Muscle of leg (tissue), 11 donors: ENCODE results near the gene AHSG. TPM values are rescaled to one million over a fixed set of nuclear protein-coding genes. Genes with fewer than 3 reads are reported as not detected.

Source experiments
- DNase-seq: peaks from one replicate; pipeline ENCODE4 v3.0.0; 2013
- H3K27ac ChIP-seq: one replicate; pipeline ENCODE4 v1.5.1; 2013; ENCODE audit warnings: mild to moderate bottlenecking, low read length, control low read depth
- H3K27me3 ChIP-seq: one replicate; pipeline ENCODE4 v1.6.1; 2013; ENCODE audit warnings: low read length; ENCODE audit not compliant: control insufficient read depth, insufficient read depth
- H3K36me3 ChIP-seq: one replicate; pipeline ENCODE4 v1.6.1; 2013; ENCODE audit warnings: low read length; ENCODE audit not compliant: control insufficient read depth, insufficient read depth
- H3K4me1 ChIP-seq: one replicate; pipeline ENCODE4 v1.6.1; 2013; ENCODE audit warnings: low read length; ENCODE audit not compliant: control insufficient read depth, insufficient read depth
- H3K4me3 ChIP-seq: one replicate; pipeline ENCODE4 v1.5.1; 2013; ENCODE audit warnings: low read length, control low read depth
- H3K9me3 ChIP-seq: replicated peaks from 2 replicates; pipeline ENCODE4 v1.6.1; 2013; ENCODE audit warnings: low read depth, low read length; ENCODE audit not compliant: control insufficient read depth
- WGBS: methylation state at CpG from one replicate; pipeline ENCODE4 v1.1.5; 2013; ENCODE audit warnings: missing lambda C conversion rate; ENCODE audit not compliant: insufficient coverage; 5-methylcytosine and 5-hydroxymethylcytosine counted together
- polyA plus RNA-seq, 8 donors: library from polyadenylated mRNA; unstranded; fragments of 120-200 nt; gene quantifications; one replicate each; pipeline versions ENCODE4 v1.2.1 to v1.2.3, GENCODE V29; 2013; ENCODE audit warnings: inconsistent platforms in 1 of 8, low replicate concordance in 1 of 8; ENCODE audit not compliant: insufficient read length in 8 of 8, insufficient read depth in 1 of 8
- total RNA-seq: library from RNA; stranded (reverse); fragments of 120-200 nt; gene quantifications from one replicate; pipeline ENCODE4 v1.2.4, GENCODE V29; 2013

AHSG gene
- total and polyA plus RNA-seq, 9 donors = 0.10 to 22.3 (median 0.28) TPM; not detected in 2

- Histone ChIP-seq H3K4me1 (no peaks in the 10 kb centered on the region), H3K9me3 (no peaks in the 10 kb centered on the region), H3K4me3 (no peak within 1 kb of the TSS), H3K36me3 (no peaks in the 10 kb centered on the region), H3K27me3 (peaks cover 5% of the 10 kb centered on the region), H3K27ac (no peak within 1 kb of the TSS)
- no peak for DNase-seq
- WGBS = 92% methylated on average over 1 of the region's 1 CpG
Measured at GRCh38 chr3:186639778-186640472, 27.1 kb downstream of the AHSG start, which contains the start of gene FETUB. Gene FETUB, plus strand, starts transcription at chr3:186640399. Its CDS starts 62 bp downstream, at chr3:186640461.

GRCh38 chr3:186640473-186640818 lies 27.6 kb downstream of the AHSG start:
- H3K36me3 ChIP-seq = no peaks in the 10 kb centered on the region
- 44% methylated on average over 6 of the region's 9 CpGs for WGBS
- peaks cover 5% of the 10 kb centered on the region for H3K27me3 ChIP-seq
- H3K4me3 ChIP-seq = no peak overlapping the region
- H3K27ac ChIP-seq = no peak overlapping the region
- H3K4me1 ChIP-seq = no peaks in the 10 kb centered on the region
- no peak for DNase-seq
- no peaks in the 10 kb centered on the region for H3K9me3 ChIP-seq

- no peak for DNase-seq
- Histone ChIP-seq H3K27ac (no peak overlapping the region), H3K36me3 (no peaks in the 10 kb centered on the region), H3K9me3 (no peaks in the 10 kb centered on the region), H3K27me3 (peaks cover 4% of the 10 kb centered on the region), H3K4me3 (no peak overlapping the region), H3K4me1 (no peaks in the 10 kb centered on the region)
Measured at GRCh38 chr3:186640929-186641328, 28.1 kb downstream of the AHSG start.

GRCh38 chr3:186642014-186642413 lies 29.2 kb downstream of the AHSG start:
- H3K27me3 ChIP-seq = peaks cover 3% of the 10 kb centered on the region
- no peak for DNase-seq
- H3K27ac ChIP-seq = no peak overlapping the region
- no peaks in the 10 kb centered on the region for H3K36me3 ChIP-seq
- no CpG with 5 or more reads among the region's 3 CpGs for WGBS
- no peaks in the 10 kb centered on the region for H3K9me3 ChIP-seq
- no peak overlapping the region for H3K4me3 ChIP-seq
- no peaks in the 10 kb centered on the region for H3K4me1 ChIP-seq

- Histone ChIP-seq H3K27me3 (peaks cover 3% of the 10 kb centered on the region), H3K9me3 (no peaks in the 10 kb centered on the region), H3K4me1 (no peaks in the 10 kb centered on the region), H3K27ac (no peak overlapping the region), H3K36me3 (no peaks in the 10 kb centered on the region), H3K4me3 (no peak overlapping the region)
- DNase-seq = no peak
- 57% methylated on average over 1 of the region's 1 CpG for WGBS
Measured at GRCh38 chr3:186643493-186643892, 30.6 kb downstream of the AHSG start.

GRCh38 chr3:186644683-186645082 lies 31.8 kb downstream of the AHSG start:
- no peak overlapping the region for H3K27ac ChIP-seq
- H3K36me3 ChIP-seq = no peaks in the 10 kb centered on the region
- no peak overlapping the region for H3K4me3 ChIP-seq
- H3K4me1 ChIP-seq = no peaks in the 10 kb centered on the region
- peaks cover 3% of the 10 kb centered on the region for H3K27me3 ChIP-seq
- DNase-seq = no peak
- H3K9me3 ChIP-seq = no peaks in the 10 kb centered on the region
- WGBS = 69% methylated on average over 2 of the region's 3 CpGs

GRCh38 chr3:186646106-186646505 lies 33.2 kb downstream of the AHSG start:
- no CpG with 5 or more reads among the region's 4 CpGs for WGBS
- Histone ChIP-seq H3K9me3 (no peaks in the 10 kb centered on the region), H3K36me3 (no peaks in the 10 kb centered on the region), H3K4me1 (no peaks in the 10 kb centered on the region), H3K27me3 (no peaks in the 10 kb centered on the region), H3K27ac (no peak overlapping the region), H3K4me3 (no peak overlapping the region)
- DNase-seq = no peak

- Histone ChIP-seq H3K27ac (no peak overlapping the region), H3K27me3 (no peaks in the 10 kb centered on the region)
Measured at GRCh38 chr3:186646841-186647240, 34.0 kb downstream of the AHSG start.

GRCh38 chr3:186648851-186649250 lies 36.0 kb downstream of the AHSG start:
- no CpG with 5 or more reads among the region's 1 CpG for WGBS
- DNase-seq = no peak

More at GRCh38 chr3:186646841-186647240, 34.0 kb downstream of the AHSG start:
- Histone ChIP-seq H3K9me3 (no peaks in the 10 kb centered on the region), H3K4me3 (no peak overlapping the region), H3K36me3 (no peaks in the 10 kb centered on the region), H3K4me1 (no peaks in the 10 kb centered on the region)
- DNase-seq = no peak
- WGBS = no CpG with 5 or more reads among the region's 1 CpG

GRCh38 chr3:186651678-186652215 lies 38.9 kb downstream of the AHSG start:
- 95% methylated on average over 3 of the region's 3 CpGs for WGBS

More at GRCh38 chr3:186648851-186649250, 36.0 kb downstream of the AHSG start:
- H3K27ac ChIP-seq = no peak overlapping the region
- no peaks in the 10 kb centered on the region for H3K4me1 ChIP-seq
- no peaks in the 10 kb centered on the region for H3K36me3 ChIP-seq
- no peak overlapping the region for H3K4me3 ChIP-seq
- H3K27me3 ChIP-seq = no peaks in the 10 kb centered on the region
- H3K9me3 ChIP-seq = no peaks in the 10 kb centered on the region

More at GRCh38 chr3:186651678-186652215, 38.9 kb downstream of the AHSG start:
- Histone ChIP-seq H3K27me3 (no peaks in the 10 kb centered on the region), H3K4me3 (no peak overlapping the region), H3K36me3 (no peaks in the 10 kb centered on the region), H3K9me3 (no peaks in the 10 kb centered on the region), H3K4me1 (no peaks in the 10 kb centered on the region), H3K27ac (no peak overlapping the region)
- DNase-seq = no peak
